DND-41 (cell line): ENCODE measurements around the gene SIX2.
"Not testable (repeated sequence)": the region's sequence is repeated elsewhere in the genome, so short reads cannot be mapped to it uniquely, and the experiment has no call there.

ENCODE experiments used
- ATAC-seq: fragments of 200-7000 bp; cut with Tn5 transposase; 3 replicates; pipeline ENCODE4 v1.9.1; 2021; ENCODE audit warnings: low read depth; ENCODE audit not compliant: insufficient read depth
- DNase-seq: peaks from one replicate; pipeline ENCODE4 v3.0.0-alpha.2; 2020
- H2AFZ ChIP-seq: 2 replicates; pipeline ENCODE4 v1.6.0; 2012; ENCODE audit warnings: low read depth, low read length
- H3K27ac ChIP-seq: 2 replicates; pipeline ENCODE4 v1.5.1; 2012; ENCODE audit warnings: low read length, inconsistent platforms
- H3K27me3 ChIP-seq: fragments of 200-600 bp; sonication (generic); 2 replicates; pipeline ENCODE4 v1.6.0; 2012; ENCODE audit warnings: low read length, mild to moderate bottlenecking, inconsistent platforms; ENCODE audit not compliant: insufficient read depth, poor library complexity
- H3K36me3 ChIP-seq: 2 replicates; pipeline ENCODE4 v1.5.1; 2012; ENCODE audit warnings: low read length, inconsistent platforms; ENCODE audit not compliant: insufficient read depth
- H3K4me1 ChIP-seq: 2 replicates; pipeline ENCODE4 v1.5.1; 2012; ENCODE audit warnings: mild to moderate bottlenecking, low read length; ENCODE audit not compliant: insufficient read depth
- H3K4me2 ChIP-seq: 2 replicates; pipeline ENCODE4 v1.6.0; 2012; ENCODE audit warnings: mild to moderate bottlenecking, moderate library complexity, low read length, inconsistent platforms; ENCODE audit not compliant: insufficient read depth
- H3K4me3 ChIP-seq, 2 experiments: fragments of 200-600 bp in 1 of 2; shearing (Covaris generic) in 1 of 2; 2 replicates each; pipeline ENCODE4 v1.5.1; 2012 to 2016; ENCODE audit warnings: inconsistent platforms in 2 of 2, low read length in 2 of 2, mild to moderate bottlenecking in 2 of 2, low read depth in 1 of 2, moderate library complexity in 1 of 2
- H3K79me2 ChIP-seq: 2 replicates; pipeline ENCODE4 v1.6.0; 2012; ENCODE audit warnings: low read length, inconsistent platforms; ENCODE audit not compliant: insufficient read depth
- H3K9ac ChIP-seq: 2 replicates; pipeline ENCODE4 v1.6.0; 2012; ENCODE audit warnings: low read depth, mild to moderate bottlenecking, inconsistent platforms, low read length, moderate library complexity
- H3K9me3 ChIP-seq: 2 replicates; pipeline ENCODE4 v1.5.1; 2012; ENCODE audit warnings: low read length, moderate library complexity, mild to moderate bottlenecking, inconsistent platforms; ENCODE audit not compliant: insufficient read depth, severe bottlenecking
- H4K20me1 ChIP-seq: 2 replicates; pipeline ENCODE4 v1.6.0; 2012; ENCODE audit warnings: low read length; ENCODE audit not compliant: insufficient read depth
- EZH2 ChIP-seq: IDR thresholded peaks from 3 replicates; pipeline ENCODE4 v1.6.1; 2012; ENCODE audit warnings: borderline replicate concordance, low read depth, mild to moderate bottlenecking, moderate library complexity, low read length, inconsistent platforms; ENCODE audit not compliant: severe bottlenecking
- TF ChIP-seq, protein P1 (sequence below): IDR thresholded peaks from 2 replicates; pipeline ENCODE4 v1.5.1; 2012; ENCODE audit warnings: borderline replicate concordance, low read length, moderate library complexity, mild to moderate bottlenecking; ENCODE audit not compliant: poor library complexity, severe bottlenecking; ENCODE audit errors: extremely low read depth

SIX2 gene

DNA sequence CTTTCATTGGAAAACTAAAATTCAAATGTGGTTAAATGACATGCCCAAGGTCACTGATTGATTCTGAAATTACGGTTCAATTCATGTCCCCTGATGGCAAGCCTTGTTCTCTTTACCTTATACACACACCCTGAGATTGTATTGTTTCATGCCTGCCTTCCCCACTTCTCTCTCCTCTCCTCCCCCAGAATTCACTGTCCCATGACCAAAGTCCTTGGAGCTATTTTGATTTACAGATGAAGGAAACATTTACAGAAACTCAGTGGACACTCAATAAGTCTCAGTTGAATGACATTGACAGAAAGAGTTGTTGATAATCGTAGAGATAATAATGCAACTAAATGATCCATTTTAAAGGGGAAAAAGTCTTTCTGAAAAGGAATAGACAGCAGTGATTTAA, 33.1 kb upstream of the SIX2 start:
- H3K9me3 ChIP-seq = no peaks in the 10 kb centered on the region
- no peak for TF ChIP-seq EZH2
- TF ChIP-seq, protein P1, sequence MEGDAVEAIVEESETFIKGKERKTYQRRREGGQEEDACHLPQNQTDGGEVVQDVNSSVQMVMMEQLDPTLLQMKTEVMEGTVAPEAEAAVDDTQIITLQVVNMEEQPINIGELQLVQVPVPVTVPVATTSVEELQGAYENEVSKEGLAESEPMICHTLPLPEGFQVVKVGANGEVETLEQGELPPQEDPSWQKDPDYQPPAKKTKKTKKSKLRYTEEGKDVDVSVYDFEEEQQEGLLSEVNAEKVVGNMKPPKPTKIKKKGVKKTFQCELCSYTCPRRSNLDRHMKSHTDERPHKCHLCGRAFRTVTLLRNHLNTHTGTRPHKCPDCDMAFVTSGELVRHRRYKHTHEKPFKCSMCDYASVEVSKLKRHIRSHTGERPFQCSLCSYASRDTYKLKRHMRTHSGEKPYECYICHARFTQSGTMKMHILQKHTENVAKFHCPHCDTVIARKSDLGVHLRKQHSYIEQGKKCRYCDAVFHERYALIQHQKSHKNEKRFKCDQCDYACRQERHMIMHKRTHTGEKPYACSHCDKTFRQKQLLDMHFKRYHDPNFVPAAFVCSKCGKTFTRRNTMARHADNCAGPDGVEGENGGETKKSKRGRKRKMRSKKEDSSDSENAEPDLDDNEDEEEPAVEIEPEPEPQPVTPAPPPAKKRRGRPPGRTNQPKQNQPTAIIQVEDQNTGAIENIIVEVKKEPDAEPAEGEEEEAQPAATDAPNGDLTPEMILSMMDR = no peak
- no peak overlapping the region for H3K4me2 ChIP-seq
- H3K4me3 ChIP-seq = no peak overlapping the region
- no peak overlapping the region for H3K27ac ChIP-seq
- H3K4me1 ChIP-seq = no peaks in the 10 kb centered on the region
- no peaks in the 10 kb centered on the region for H3K27me3 ChIP-seq
- no peak overlapping the region for H2AFZ ChIP-seq
- ATAC-seq (no peak), DNase-seq (no peak)
- no peaks in the 10 kb centered on the region for H3K36me3 ChIP-seq
- no peak overlapping the region for H3K9ac ChIP-seq
- no peaks in the 10 kb centered on the region for H3K79me2 ChIP-seq
- no peaks in the 10 kb centered on the region for H4K20me1 ChIP-seq

DNA sequence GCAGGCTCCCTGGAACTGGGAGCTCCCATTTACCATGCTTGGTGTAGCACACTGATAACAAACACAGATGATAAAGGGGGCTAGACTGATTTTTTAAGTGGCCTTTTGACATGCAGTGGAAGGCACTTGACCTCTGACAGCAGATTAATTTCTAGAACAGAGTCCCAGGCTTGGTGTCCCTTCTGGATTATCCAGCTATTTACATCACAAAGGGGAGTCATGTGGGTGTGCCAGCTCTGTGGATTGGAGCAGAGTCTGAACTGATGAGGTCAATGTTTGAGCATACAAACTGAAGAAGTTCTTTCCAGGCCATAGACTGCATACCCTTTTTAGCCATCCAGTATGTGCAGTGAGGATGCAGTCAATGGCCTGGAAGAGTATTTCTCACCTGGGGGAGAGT, 31.5 kb upstream of the SIX2 start:
- H2AFZ ChIP-seq = no peak overlapping the region

DNA sequence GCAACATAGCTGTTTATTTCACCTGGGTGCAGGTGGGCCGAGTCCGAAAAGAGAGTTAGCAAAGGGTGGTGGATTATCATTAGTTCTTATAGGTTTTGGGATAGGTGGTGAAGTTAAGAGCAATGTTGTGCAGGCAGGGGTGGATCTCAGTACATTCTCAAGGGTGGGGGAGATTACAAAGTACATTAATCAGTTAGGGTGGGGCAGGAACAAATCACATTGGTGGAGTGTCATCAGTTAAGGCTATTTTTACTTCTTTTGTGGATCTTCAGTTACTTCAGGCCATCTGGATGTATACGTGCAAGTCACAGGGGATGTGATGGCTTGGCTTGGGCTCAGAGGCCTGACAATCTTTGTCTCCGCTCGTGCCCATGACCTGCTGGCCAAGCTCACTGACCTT, 30.6 kb upstream of the SIX2 start:
- H3K4me1 ChIP-seq, H3K4me2 ChIP-seq, H3K27me3 ChIP-seq, H3K9me3 ChIP-seq, ATAC-seq, H3K27ac ChIP-seq, H3K79me2 ChIP-seq, DNase-seq, H2AFZ ChIP-seq, H4K20me1 ChIP-seq, H3K4me3 ChIP-seq, H3K36me3 ChIP-seq, H3K9ac ChIP-seq: not testable (repeated sequence)

More for the DNA sequence above, 31.5 kb upstream of the SIX2 start:
- H3K4me1 ChIP-seq = no peaks in the 10 kb centered on the region
- H3K36me3 ChIP-seq = no peaks in the 10 kb centered on the region
- ATAC-seq (no peak), DNase-seq (no peak)
- no peak overlapping the region for H3K27ac ChIP-seq
- no peak for TF ChIP-seq EZH2
- TF ChIP-seq, protein P1 = no peak
- no peaks in the 10 kb centered on the region for H3K27me3 ChIP-seq
- no peaks in the 10 kb centered on the region for H3K9me3 ChIP-seq
- no peaks in the 10 kb centered on the region for H4K20me1 ChIP-seq
- H3K4me2 ChIP-seq = no peak overlapping the region
- H3K79me2 ChIP-seq = no peaks in the 10 kb centered on the region
- no peak overlapping the region for H3K9ac ChIP-seq
- no peak overlapping the region for H3K4me3 ChIP-seq

DNA sequence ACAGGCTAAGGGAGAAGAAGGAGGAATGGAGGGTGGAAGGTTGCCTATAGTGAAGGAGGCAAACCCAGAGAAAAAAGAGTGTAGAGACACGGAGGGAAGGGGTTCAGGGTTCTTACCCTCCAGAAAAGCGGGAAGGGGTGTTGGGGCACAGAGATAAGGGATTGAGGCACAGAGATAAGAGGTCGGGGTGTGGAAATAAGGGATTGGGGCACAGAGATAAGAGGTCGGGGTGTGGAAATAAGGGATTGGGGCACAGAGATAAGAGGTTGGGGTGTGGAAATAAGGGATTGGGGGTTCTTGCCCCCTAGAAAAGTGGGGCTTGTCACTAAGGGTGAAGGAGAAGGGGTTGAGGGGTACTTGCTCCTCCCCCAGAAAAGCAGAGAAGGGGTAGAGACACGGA, 29.6 kb upstream of the SIX2 start:
- H2AFZ ChIP-seq, H3K9ac ChIP-seq, H3K27me3 ChIP-seq, H3K27ac ChIP-seq, H3K4me3 ChIP-seq, DNase-seq, H4K20me1 ChIP-seq, H3K4me2 ChIP-seq, H3K36me3 ChIP-seq, H3K9me3 ChIP-seq, H3K79me2 ChIP-seq, H3K4me1 ChIP-seq, ATAC-seq: not testable (repeated sequence)
